ENCODE data around the gene CASP14.
"Not testable (repeated sequence)": the region's sequence is repeated elsewhere in the genome, so short reads cannot be mapped to it uniquely, and the experiment has no call there.

CASP14 gene

GRCh38 chr19:15072930-15073647 is 23.8 kb downstream of the CASP14 start:
- no peak for DNase-seq (ENCODE audit: low spot score)

- no peak for DNase-seq (ENCODE audit: low spot score)
These were observed 25.1 kb downstream of the CASP14 start for GRCh38 chr19:15074371-15074770.

GRCh38 chr19:15075806-15076205 is 26.5 kb downstream of the CASP14 start:
- no peak for DNase-seq (ENCODE audit: low spot score)

- not testable (repeated sequence) for DNase-seq (ENCODE audit: low spot score)
These were observed 30.7 kb downstream of the CASP14 start for GRCh38 chr19:15080002-15080401.

GRCh38 chr19:15081911-15082310 is 32.6 kb downstream of the CASP14 start, which contains the start of gene OR1I1:
Gene OR1I1, plus strand, starts transcription at chr19:15082211. Its CDS starts 4,855 bp downstream, at chr19:15087066.
- no peak for DNase-seq (ENCODE audit: low spot score)

GRCh38 chr19:15087182-15087581 is 37.9 kb downstream of the CASP14 start:
- DNase-seq (ENCODE audit: low spot score) = no peak

- DNase-seq (ENCODE audit: low spot score) = no peak
These were observed 42.9 kb downstream of the CASP14 start for GRCh38 chr19:15091918-15092753.

GRCh38 chr19:15093001-15093400 is 43.7 kb downstream of the CASP14 start:
- no peak for DNase-seq (ENCODE audit: low spot score)

GRCh38 chr19:15096223-15096622 is 46.9 kb downstream of the CASP14 start:
- no peak for DNase-seq (ENCODE audit: low spot score)

- DNase-seq (ENCODE audit: low spot score) = not testable (repeated sequence)
These were observed 48.7 kb downstream of the CASP14 start for GRCh38 chr19:15097980-15098379.

- DNase-seq (ENCODE audit: low spot score) = no peak
These were observed 49.2 kb downstream of the CASP14 start for GRCh38 chr19:15098460-15098859.

GRCh38 chr19:15099017-15099582 is 49.8 kb downstream of the CASP14 start:
- DNase-seq (ENCODE audit: low spot score) = no peak

- DNase-seq (ENCODE audit: low spot score) = peak; percentile 37
These were observed 52.3 kb downstream of the CASP14 start for GRCh38 chr19:15101479-15102082.

- DNase-seq (ENCODE audit: low spot score) = no peak
These were observed 54.7 kb downstream of the CASP14 start for GRCh38 chr19:15104003-15104402.

- DNase-seq (ENCODE audit: low spot score) = no peak
These were observed 55.1 kb downstream of the CASP14 start for GRCh38 chr19:15104411-15104810.

GRCh38 chr19:15105044-15105443 is 55.8 kb downstream of the CASP14 start:
- DNase-seq (ENCODE audit: low spot score) = no peak

GRCh38 chr19:15107061-15108010 is 58.1 kb downstream of the CASP14 start, which contains the start of gene SYDE1:
Gene SYDE1, plus strand, starts transcription at chr19:15107401. Its CDS starts 33 bp downstream, at chr19:15107434.
- no peak for DNase-seq (ENCODE audit: low spot score)

All from germinal center (tissue), 1 donor.